Embryonic facial prominence (tissue), 1 donor: ENCODE measurements around the gene HLA-F.

Experiments
- DNase-seq: peaks from one replicate; pipeline ENCODE4 v3.0.0-alpha.2; 2016; ENCODE audit errors: extremely low spot score

HLA-F gene

GRCh38 chr6:29762781-29763214 is 39.6 kb downstream of the HLA-F start:
- no peak for DNase-seq

- DNase-seq, result no peak
These were observed 40.5 kb downstream of the HLA-F start for GRCh38 chr6:29763491-29764289.

GRCh38 chr6:29764422-29765196 is 41.4 kb downstream of the HLA-F start:
- DNase-seq, result no peak

GRCh38 chr6:29769336-29769735 is 46.1 kb downstream of the HLA-F start:
- no peak for DNase-seq

GRCh38 chr6:29770306-29770705 is 47.1 kb downstream of the HLA-F start:
- no peak for DNase-seq

GRCh38 chr6:29776684-29777083 is 53.5 kb downstream of the HLA-F start:
- no peak for DNase-seq
